Calu3 (cell line): ENCODE data around the gene BTG1. TPM values are rescaled to one million over a fixed set of nuclear protein-coding genes. Genes with fewer than 3 reads are reported as not detected.

ENCODE experiments used
- BruUV-seq: library from RNA; stranded (reverse); fragments of 400-500 nt; replicated peaks from 2 replicates; lab custom pipeline; 2021; lab: Mats Ljungman, UMichigan
- CTCF ChIA-PET: fragments of 300-600 bp; sonication (Branson Sonifier 250); formaldehyde crosslinking; loops from one replicate; lab custom pipeline; 2022; ENCODE audit warnings: antibody characterized with exemption; lab: Charles Lee
- DNase-seq: peaks from one replicate; pipeline ENCODE4 v3.0.0; 2022
- H3K27ac Mint-ChIP-seq: one replicate; pipeline ENCODE4 v1.8.0; 2022; ENCODE audit warnings: mixed read lengths; ENCODE audit not compliant: unreplicated experiment
- H3K27me3 Mint-ChIP-seq: one replicate; pipeline ENCODE4 v1.8.0; 2022; ENCODE audit warnings: mixed read lengths; ENCODE audit not compliant: unreplicated experiment
- H3K36me3 Mint-ChIP-seq: one replicate; pipeline ENCODE4 v1.8.0; 2022; ENCODE audit warnings: mild to moderate bottlenecking, moderate library complexity, mixed read lengths; ENCODE audit not compliant: insufficient read depth, unreplicated experiment
- H3K4me1 Mint-ChIP-seq: one replicate; pipeline ENCODE4 v1.8.0; 2022; ENCODE audit warnings: mild to moderate bottlenecking, low read depth, mixed read lengths; ENCODE audit not compliant: unreplicated experiment
- H3K4me3 Mint-ChIP-seq: one replicate; pipeline ENCODE4 v1.8.0; 2022; ENCODE audit warnings: mild to moderate bottlenecking, low read depth, moderate library complexity, mixed read lengths; ENCODE audit not compliant: unreplicated experiment
- H3K9me3 Mint-ChIP-seq: one replicate; pipeline ENCODE4 v1.8.0; 2022; ENCODE audit warnings: low read depth, mixed read lengths; ENCODE audit not compliant: unreplicated experiment
- intact Hi-C: fragments of 100-400 bp; cut with micrococcal nuclease; formaldehyde crosslinking; loops from one replicate; pipeline ENCODE4 v1.10.0; 2022; ENCODE audit not compliant: unreplicated experiment
- total RNA-seq: library from RNA; stranded (reverse); gene quantifications from 2 replicates; pipeline ENCODE4 v1.2.3, GENCODE V29; 2022
- TF ChIP-seq, protein P1 (sequence below): fragments of 200-600 bp; IDR thresholded peaks from one replicate; pipeline ENCODE4 v1.8.0; 2022; ENCODE audit warnings: antibody characterized with exemption; ENCODE audit not compliant: unreplicated experiment

BTG1 gene
- total RNA-seq, 1 experiment from 2014 or later: 131 TPM

DNA sequence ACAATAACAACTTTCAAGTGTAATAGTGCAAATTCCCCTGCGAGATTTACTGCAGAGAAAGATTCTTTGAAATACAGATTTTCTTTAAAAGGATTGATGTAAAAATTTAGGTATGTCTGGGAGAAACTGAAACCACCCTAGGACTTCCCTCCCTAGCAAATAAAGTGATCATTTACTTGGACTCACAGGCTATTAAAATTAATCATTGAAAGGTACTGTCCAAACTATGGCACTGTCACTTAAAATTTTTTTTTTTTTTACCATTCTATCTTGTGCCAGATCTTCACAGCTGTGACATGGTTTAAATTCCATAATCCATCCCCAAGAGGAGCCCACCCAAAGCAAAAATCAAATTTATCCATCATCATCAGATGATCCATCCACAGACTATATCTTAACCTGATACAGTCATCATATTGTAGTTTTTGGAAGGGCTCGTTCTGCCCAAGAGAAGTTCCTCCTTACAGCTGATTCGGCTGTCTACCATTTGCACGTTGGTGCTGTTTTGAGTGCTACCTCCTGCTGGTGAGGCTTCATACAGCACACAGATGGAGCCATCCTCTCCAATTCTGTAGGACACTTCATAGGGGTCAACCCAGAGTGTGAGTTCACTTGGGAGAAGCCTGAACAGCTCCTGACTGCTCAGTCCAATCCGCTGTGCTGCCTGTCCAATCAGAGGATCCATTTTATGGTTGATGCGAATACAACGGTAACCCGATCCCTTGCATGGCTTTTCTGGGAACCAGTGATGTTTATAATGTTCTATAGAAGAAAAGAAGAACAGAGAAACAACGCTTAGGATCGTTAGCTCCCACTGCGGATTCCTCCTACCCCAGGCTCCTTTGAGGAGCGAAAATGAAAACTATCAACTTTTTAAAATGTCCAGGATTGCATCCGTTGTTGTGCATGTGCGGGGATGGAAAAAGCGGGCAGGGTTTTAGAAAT, 1.7 kb downstream of the BTG1 start:
- Mint-ChIP-seq H3K27me3 (peaks cover 10% of the 10 kb centered on the region), H3K36me3 (peaks cover 88% of the 10 kb centered on the region), H3K4me1 (peaks cover 17% of the 10 kb centered on the region), H3K4me3 (peak overlapping the region; percentile 87), H3K27ac (peak overlapping the region; percentile 99), H3K9me3 (peaks cover 2% of the 10 kb centered on the region)
- intact Hi-C loops: loop anchor here (1.0 to 10.0 kb wide), 5 partner anchors 221 to 761 kb away; no protein-coding TSS in a partner anchor
- CTCF ChIA-PET: interaction anchor here (0.7 to 3.3 kb wide), 8 partner anchors 10 to 762 kb away, joined by 3 to 32 read pairs (median 4); no protein-coding TSS in a partner anchor
- BruUV-seq: no TSS peak
- DNase-seq: peak; percentile 74
- TF ChIP-seq, protein P1, sequence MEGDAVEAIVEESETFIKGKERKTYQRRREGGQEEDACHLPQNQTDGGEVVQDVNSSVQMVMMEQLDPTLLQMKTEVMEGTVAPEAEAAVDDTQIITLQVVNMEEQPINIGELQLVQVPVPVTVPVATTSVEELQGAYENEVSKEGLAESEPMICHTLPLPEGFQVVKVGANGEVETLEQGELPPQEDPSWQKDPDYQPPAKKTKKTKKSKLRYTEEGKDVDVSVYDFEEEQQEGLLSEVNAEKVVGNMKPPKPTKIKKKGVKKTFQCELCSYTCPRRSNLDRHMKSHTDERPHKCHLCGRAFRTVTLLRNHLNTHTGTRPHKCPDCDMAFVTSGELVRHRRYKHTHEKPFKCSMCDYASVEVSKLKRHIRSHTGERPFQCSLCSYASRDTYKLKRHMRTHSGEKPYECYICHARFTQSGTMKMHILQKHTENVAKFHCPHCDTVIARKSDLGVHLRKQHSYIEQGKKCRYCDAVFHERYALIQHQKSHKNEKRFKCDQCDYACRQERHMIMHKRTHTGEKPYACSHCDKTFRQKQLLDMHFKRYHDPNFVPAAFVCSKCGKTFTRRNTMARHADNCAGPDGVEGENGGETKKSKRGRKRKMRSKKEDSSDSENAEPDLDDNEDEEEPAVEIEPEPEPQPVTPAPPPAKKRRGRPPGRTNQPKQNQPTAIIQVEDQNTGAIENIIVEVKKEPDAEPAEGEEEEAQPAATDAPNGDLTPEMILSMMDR: peak; percentile 77

DNA sequence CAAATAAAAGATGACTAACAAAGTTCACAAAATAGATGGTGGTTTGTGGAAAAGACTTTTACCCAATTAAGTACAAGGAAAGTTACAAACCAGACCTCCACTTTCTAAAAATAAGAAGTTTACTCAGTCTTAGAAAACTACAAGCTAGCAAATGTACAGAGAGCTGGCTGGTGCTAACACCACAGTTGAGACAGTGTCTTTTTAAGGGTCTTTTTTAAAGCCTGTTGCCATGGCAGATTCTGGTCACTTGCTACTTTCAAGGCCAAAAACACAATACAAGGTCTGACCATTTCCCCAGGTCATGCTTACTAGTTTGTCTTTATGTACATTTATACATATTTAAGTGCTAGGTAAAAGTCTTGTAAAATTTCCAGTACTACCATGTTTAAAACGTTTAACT, 2.4 kb downstream of the BTG1 start:
- Mint-ChIP-seq H3K4me1 (peaks cover 24% of the 10 kb centered on the region), H3K9me3 (peaks cover 2% of the 10 kb centered on the region), H3K27me3 (peaks cover 10% of the 10 kb centered on the region), H3K36me3 (peaks cover 95% of the 10 kb centered on the region), H3K27ac (peak overlapping the region; percentile 99), H3K4me3 (peak overlapping the region; percentile 87)
- BruUV-seq: TSS peak; percentile 45
- CTCF ChIA-PET: interaction anchor here (0.7 to 3.3 kb wide), 5 partner anchors 9 to 761 kb away, joined by 4 to 32 read pairs (median 6); no protein-coding TSS in a partner anchor
- TF ChIP-seq, protein P1: no peak
- DNase-seq: no peak
- intact Hi-C loops: loop anchor here (2.0 to 10.0 kb wide), 3 partner anchors 222 to 760 kb away; no protein-coding TSS in a partner anchor

DNA sequence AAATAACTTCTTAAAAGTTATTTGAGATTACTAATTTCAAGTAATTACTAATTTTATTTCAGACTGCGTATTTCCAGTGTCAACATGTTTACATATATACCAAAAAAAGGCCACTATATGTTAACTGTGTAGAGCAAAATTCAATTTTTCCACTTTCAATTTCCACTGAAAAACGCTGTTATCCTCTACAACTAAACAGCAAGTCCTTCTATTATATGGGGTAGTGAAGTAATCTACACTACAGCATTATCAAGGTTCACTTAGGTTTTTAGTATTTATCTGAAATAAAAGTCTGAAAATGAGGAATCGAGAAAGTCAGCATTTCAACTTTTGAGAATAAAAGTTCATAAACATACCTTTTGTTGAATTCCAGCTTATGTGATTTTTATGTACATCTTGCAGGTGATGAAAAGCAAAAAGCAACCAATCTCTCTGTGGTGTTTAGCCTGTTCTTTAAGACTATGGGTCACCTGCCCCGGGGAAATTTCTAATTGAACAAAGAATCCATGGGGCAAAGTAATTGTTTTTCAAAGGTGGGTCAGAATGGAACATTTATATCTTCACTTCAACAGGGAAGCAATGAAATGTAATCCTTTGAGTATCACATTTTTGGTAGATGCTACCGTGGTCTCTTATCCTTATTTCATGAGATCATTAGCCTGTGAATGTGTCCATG, 3.3 kb downstream of the BTG1 start:
- H3K36me3 Mint-ChIP-seq: peaks cover 99% of the 10 kb centered on the region
- no TSS peak for BruUV-seq
- DNase-seq: no peak
- intact Hi-C loops: loop anchor here (2.0 to 10.0 kb wide), 3 partner anchors 222 to 760 kb away; no protein-coding TSS in a partner anchor
- peaks cover 10% of the 10 kb centered on the region for H3K27me3 Mint-ChIP-seq
- CTCF ChIA-PET: interaction anchor here (0.5 kb wide), 1 partner anchor 120 kb away, joined by 6 read pairs; no protein-coding TSS in a partner anchor
- H3K4me1 Mint-ChIP-seq: peaks cover 27% of the 10 kb centered on the region
- peak overlapping the region; percentile 87 for H3K4me3 Mint-ChIP-seq
- TF ChIP-seq, protein P1: no peak
- peaks cover 2% of the 10 kb centered on the region for H3K9me3 Mint-ChIP-seq
- H3K27ac Mint-ChIP-seq: peak overlapping the region; percentile 99

DNA sequence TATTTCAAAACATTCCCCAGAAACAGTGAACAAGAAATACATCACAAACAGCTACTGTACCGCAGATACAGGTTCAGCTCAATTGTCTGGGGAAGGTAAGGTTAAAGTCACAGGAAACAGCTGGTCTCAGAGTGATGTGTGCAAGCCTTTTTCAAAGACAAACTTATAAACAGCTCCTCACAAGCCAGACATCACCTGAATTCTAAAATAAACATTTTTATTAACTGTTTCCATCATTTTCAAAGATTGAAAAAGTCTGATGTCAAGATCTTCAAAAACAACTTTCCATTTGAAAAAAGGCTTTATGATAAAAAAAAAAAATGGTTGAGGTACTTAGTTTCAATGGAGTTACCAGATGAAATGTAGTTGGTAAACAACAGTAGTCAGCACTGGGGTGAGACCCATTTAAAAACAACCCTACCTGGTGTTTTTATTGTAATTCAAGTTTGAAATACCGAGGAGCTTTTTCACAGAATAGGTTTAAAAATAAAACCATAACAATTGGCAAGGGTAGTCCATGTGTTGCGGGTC, 4.0 kb downstream of the BTG1 start:
- peaks cover 30% of the 10 kb centered on the region for H3K4me1 Mint-ChIP-seq
- no TSS peak for BruUV-seq
- H3K27ac Mint-ChIP-seq: peak overlapping the region; percentile 99
- intact Hi-C loops: loop anchor here (2.0 to 10.0 kb wide), 3 partner anchors 223 to 759 kb away; no protein-coding TSS in a partner anchor
- H3K4me3 Mint-ChIP-seq: peak overlapping the region; percentile 87
- DNase-seq: no peak
- peaks cover 2% of the 10 kb centered on the region for H3K9me3 Mint-ChIP-seq
- peaks cover 10% of the 10 kb centered on the region for H3K27me3 Mint-ChIP-seq
- CTCF ChIA-PET: interaction anchor here (0.5 to 0.8 kb wide), 5 partner anchors 17 to 508 kb away, joined by 3 to 6 read pairs (median 4); no protein-coding TSS in a partner anchor
- TF ChIP-seq, protein P1: no peak
- peaks cover 100% of the 10 kb centered on the region for H3K36me3 Mint-ChIP-seq
